GM12873 (cell line): ENCODE results near the gene BEND5.

Source experiments
- TF ChIP-seq, protein P1 (sequence below): IDR thresholded peaks from 2 replicates; pipeline ENCODE4 v1.5.1; 2012; ENCODE audit warnings: low read depth, mild to moderate bottlenecking, moderate library complexity, low read length, control low read depth; ENCODE audit not compliant: insufficient read depth; ENCODE audit errors: missing control alignments

BEND5 gene

DNA sequence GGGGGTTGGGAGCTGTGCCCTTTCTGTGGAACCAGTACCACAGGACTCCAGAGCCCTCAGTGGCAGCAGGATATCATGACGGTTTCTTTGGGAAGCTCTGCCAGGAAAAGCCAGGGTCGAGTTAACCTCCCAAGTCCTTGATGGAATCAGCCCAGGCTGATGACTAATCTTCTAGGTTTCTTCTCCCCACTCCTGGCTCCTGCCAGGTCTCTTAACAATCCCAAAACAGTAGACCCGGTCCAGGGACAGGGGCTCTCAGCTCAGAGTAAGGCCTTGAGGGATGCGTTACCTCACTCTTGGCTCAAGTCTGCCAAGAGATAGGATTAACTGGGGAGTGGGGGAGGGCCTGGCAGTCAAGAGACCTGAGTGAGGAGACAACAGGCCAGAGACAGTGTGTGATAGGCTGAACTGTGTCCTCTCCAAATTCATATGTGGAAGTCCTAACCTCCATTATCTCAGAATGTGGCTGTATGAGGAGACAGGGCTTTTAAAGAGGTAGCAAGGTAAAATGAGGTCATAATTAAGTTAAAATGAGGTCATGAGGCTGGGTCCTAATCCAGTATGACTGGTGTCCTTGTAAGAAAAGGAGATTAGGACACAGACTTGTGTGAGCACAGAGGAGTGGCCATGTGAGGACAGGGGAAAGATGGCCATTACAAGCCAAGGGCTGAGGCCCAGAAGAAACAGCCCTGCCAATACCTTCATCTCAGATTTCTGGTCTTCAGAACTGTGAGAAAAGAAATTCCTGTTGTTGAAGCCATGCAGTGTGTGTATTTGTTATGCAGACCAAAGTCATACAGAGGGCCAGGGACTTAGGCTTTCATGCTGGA, 95.0 kb downstream of the BEND5 start:
- TF ChIP-seq, protein P1, sequence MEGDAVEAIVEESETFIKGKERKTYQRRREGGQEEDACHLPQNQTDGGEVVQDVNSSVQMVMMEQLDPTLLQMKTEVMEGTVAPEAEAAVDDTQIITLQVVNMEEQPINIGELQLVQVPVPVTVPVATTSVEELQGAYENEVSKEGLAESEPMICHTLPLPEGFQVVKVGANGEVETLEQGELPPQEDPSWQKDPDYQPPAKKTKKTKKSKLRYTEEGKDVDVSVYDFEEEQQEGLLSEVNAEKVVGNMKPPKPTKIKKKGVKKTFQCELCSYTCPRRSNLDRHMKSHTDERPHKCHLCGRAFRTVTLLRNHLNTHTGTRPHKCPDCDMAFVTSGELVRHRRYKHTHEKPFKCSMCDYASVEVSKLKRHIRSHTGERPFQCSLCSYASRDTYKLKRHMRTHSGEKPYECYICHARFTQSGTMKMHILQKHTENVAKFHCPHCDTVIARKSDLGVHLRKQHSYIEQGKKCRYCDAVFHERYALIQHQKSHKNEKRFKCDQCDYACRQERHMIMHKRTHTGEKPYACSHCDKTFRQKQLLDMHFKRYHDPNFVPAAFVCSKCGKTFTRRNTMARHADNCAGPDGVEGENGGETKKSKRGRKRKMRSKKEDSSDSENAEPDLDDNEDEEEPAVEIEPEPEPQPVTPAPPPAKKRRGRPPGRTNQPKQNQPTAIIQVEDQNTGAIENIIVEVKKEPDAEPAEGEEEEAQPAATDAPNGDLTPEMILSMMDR: no peak

DNA sequence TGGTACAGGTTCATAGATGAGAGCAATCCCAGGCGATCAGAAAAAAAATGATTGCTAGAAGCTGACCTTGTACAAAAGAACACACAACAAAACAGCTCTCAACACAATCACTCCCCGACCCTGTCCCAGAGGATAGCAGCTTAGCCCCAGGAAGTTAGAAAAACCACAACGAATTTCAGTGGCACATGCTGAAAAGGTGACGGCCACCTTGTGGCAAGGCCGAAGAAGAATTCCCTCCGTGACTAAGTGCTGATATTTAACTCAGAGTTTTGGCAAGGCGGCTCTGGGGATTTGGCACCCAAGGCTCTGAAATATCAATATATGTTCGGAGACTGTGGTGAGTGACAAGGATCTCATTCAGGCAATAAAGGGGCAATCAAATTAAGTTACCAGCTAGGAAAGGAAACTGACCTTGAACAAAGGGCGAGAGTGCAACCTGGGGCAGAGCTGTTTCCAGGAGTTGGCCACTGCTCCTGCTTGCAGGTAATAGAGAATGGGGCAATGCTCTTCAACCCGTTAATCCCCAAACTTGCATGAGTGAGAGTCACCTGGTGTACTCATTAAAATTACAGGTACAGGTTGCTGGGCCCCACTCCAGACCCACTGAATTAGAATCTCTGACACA, 96.2 kb downstream of the BEND5 start:
- TF ChIP-seq, protein P1: peak; percentile 24

DNA sequence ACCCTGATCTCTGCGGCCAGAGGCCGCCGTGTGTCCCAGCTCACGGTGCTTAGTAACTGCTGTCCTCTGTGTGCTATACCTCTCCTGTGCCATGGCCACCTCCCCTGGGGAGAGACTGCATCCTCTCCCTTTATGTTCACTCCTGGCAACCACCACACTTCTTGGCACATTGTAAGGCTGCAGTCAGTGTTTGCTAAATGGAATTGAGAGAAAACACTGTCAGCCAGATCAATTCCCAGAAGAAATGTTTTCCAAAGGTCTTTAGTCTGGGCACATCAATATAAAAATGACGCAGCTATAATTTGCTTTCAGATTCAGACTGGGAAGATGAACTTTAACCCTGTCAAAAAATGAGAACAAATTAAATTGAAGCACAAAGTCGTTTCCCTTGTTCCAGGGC, 96.8 kb downstream of the BEND5 start:
- TF ChIP-seq, protein P1: no peak

DNA sequence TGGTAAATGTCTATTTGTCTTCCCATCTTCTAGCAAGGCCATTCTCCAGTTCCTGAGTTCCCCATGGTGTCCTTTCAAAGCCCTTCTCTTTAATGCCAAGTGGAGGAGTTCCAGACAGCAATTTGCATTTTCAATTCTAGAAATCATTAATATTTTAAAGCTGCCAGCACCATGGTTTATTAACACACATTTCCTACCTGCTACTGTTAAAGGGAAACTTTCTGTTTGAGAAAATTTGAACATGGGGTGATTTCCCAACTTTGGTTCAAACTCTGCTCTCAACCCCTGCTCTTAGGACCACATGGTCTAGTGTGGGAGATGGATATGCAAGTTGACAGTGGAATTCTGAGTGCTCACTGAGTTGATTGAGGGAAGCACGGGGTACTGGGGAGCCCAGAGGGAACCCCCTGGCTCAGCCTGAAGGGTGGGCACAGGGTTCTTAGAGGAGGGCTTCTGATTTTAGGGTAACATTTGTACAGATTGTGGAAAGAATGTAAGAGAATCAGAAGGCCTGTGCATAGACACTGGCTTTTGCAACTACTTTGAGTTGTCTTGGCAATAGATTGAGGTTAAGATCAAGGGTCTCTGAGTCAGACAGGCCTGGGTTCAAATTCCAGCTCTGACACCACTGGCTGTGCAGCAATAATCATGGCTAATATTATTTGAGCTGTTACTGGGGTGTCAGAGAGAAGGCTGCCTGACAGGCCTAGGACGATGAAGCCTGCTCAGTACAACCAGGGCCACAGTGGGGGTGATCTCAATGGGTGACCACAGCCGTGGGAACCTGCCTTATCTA, 97.8 kb downstream of the BEND5 start:
- TF ChIP-seq, protein P1: no peak
